Measurements from ENCODE around the gene ARHGAP30.
"Not testable (repeated sequence)": the region's sequence is repeated elsewhere in the genome, so short reads cannot be mapped to it uniquely, and the experiment has no call there.

The ARHGAP30 gene

GRCh38 chr1:161068306-161069234 lies 1.1 kb downstream of the ARHGAP30 start:
- DNase-seq (ENCODE audit: low read depth) = peak; percentile 61

- DNase-seq (ENCODE audit: low read depth) = no peak
These were observed 3.0 kb downstream of the ARHGAP30 start for GRCh38 chr1:161066694-161067093.

- not testable (repeated sequence) for DNase-seq (ENCODE audit: low read depth)
These were observed 4.0 kb downstream of the ARHGAP30 start for GRCh38 chr1:161065681-161066080.

- not testable (repeated sequence) for DNase-seq (ENCODE audit: low read depth)
These were observed 5.8 kb downstream of the ARHGAP30 start for GRCh38 chr1:161063936-161064335.

- DNase-seq (ENCODE audit: low read depth) = no peak
These were observed 8.3 kb downstream of the ARHGAP30 start for GRCh38 chr1:161061419-161061818.

GRCh38 chr1:161059293-161059692 lies 10.4 kb downstream of the ARHGAP30 start:
- DNase-seq (ENCODE audit: low read depth) = no peak

GRCh38 chr1:161054805-161055204 lies 14.9 kb downstream of the ARHGAP30 start:
- no peak for DNase-seq (ENCODE audit: low read depth)

- DNase-seq (ENCODE audit: low read depth) = no peak
These were observed 15.5 kb downstream of the ARHGAP30 start for GRCh38 chr1:161054232-161054631.

GRCh38 chr1:161052899-161053298 lies 16.8 kb downstream of the ARHGAP30 start:
- DNase-seq (ENCODE audit: low read depth) = no peak

- no peak for DNase-seq (ENCODE audit: low read depth)
These were observed 18.5 kb downstream of the ARHGAP30 start for GRCh38 chr1:161051219-161051618.

- DNase-seq (ENCODE audit: low read depth) = no peak
These were observed 20.6 kb downstream of the ARHGAP30 start for GRCh38 chr1:161048949-161049722.

- no peak for DNase-seq (ENCODE audit: low read depth)
These were observed 22.0 kb downstream of the ARHGAP30 start for GRCh38 chr1:161047436-161048420.

GRCh38 chr1:161046605-161047228 lies 23.0 kb downstream of the ARHGAP30 start:
- no peak for DNase-seq (ENCODE audit: low read depth)

- DNase-seq (ENCODE audit: low read depth) = peak; percentile 85
These were observed 23.7 kb downstream of the ARHGAP30 start, which contains the start of gene USF1 for GRCh38 chr1:161045736-161046604. TSS of gene USF1 (minus strand) at chr1:161045977. CDS start at chr1:161043275, 2,702 bp downstream.

GRCh38 chr1:161044908-161045735 lies 24.6 kb downstream of the ARHGAP30 start:
- DNase-seq (ENCODE audit: low read depth) = peak; percentile 43

GRCh38 chr1:161044535-161044907 lies 25.2 kb downstream of the ARHGAP30 start:
- DNase-seq (ENCODE audit: low read depth) = no peak

- DNase-seq (ENCODE audit: low read depth) = no peak
These were observed 30.1 kb downstream of the ARHGAP30 start for GRCh38 chr1:161039546-161039945.

GRCh38 chr1:161039154-161039545 lies 30.5 kb downstream of the ARHGAP30 start:
- DNase-seq (ENCODE audit: low read depth) = no peak

GRCh38 chr1:161038523-161039153 lies 31.1 kb downstream of the ARHGAP30 start, which contains the start of gene TSTD1:
TSS of gene TSTD1 (minus strand) at chr1:161038964. CDS start at chr1:161038889, 75 bp downstream.
- DNase-seq (ENCODE audit: low read depth) = peak; percentile 85

Data from activated gamma-delta T cell treated with anti-CD3 and anti-CD28 coated beads, Interleukin-2, amount 50 U/mL, for 16 hours (primary cell).